Measurements from ENCODE around the gene GLP1R.

The GLP1R gene

DNA sequence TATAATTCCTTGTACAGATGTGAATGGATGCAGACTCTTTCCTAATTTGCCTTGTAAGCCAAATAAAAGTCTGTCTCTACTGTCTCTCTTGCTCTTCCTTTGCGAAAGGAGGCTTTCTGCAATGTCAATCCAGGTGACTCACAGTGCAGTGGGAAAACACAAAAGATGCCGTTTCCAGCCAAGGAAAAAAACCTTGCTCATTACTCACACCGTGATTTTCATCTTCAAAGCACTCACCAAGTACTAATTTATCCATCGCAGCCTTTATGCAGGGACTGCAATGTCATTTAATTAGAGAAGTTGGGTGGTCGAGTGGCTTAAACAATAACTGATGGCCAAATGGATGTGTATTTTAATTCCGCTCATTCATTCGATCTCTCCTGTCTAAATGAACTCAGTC lies 42.6 kb downstream of the GLP1R start:
- Histone ChIP-seq H3K4me1 (no peaks in the 10 kb centered on the region), H3K4me3 (ENCODE audit: low read depth, low read length) (no peak overlapping the region), H3K36me3 (no peaks in the 10 kb centered on the region), H3K9me3 (no peaks in the 10 kb centered on the region), H3K27me3 (peaks cover 8% of the 10 kb centered on the region)
- TF ChIP-seq, protein P1, sequence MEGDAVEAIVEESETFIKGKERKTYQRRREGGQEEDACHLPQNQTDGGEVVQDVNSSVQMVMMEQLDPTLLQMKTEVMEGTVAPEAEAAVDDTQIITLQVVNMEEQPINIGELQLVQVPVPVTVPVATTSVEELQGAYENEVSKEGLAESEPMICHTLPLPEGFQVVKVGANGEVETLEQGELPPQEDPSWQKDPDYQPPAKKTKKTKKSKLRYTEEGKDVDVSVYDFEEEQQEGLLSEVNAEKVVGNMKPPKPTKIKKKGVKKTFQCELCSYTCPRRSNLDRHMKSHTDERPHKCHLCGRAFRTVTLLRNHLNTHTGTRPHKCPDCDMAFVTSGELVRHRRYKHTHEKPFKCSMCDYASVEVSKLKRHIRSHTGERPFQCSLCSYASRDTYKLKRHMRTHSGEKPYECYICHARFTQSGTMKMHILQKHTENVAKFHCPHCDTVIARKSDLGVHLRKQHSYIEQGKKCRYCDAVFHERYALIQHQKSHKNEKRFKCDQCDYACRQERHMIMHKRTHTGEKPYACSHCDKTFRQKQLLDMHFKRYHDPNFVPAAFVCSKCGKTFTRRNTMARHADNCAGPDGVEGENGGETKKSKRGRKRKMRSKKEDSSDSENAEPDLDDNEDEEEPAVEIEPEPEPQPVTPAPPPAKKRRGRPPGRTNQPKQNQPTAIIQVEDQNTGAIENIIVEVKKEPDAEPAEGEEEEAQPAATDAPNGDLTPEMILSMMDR (IDR thresholded peaks at IDR 0.05; ENCODE audit: low read depth, low read length) = no peak
- DNase-seq = no peak

DNA sequence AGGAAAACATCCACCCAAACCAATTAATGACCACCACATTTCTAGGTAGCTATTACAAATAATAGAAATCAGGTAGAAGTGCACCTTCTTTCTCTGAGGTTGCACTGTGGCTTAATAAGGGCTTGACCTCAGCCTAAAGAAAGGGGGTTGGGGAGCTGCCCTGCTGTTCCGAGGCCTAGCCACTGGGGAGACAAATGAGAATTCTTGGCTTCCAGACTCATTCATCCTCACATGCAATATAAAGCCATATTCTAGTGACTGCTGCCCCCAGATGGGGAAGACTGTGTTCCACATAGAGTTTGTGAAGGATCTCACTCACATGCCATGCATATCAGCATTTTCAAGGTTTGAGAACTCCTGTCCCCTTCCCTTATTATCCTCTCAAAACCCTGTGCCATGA lies 43.5 kb downstream of the GLP1R start:
- Histone ChIP-seq H3K36me3 (no peaks in the 10 kb centered on the region), H3K27me3 (peaks cover 3% of the 10 kb centered on the region; the same call in 1 of the 2 replicates), H3K4me1 (no peaks in the 10 kb centered on the region), H3K4me3 (ENCODE audit: low read depth, low read length) (no peak overlapping the region), H3K9me3 (no peaks in the 10 kb centered on the region)
- DNase-seq = no peak
- TF ChIP-seq, protein P1 (IDR thresholded peaks at IDR 0.05; ENCODE audit: low read depth, low read length) = peak; percentile 16; the same call in 1 of the 2 replicates

DNA sequence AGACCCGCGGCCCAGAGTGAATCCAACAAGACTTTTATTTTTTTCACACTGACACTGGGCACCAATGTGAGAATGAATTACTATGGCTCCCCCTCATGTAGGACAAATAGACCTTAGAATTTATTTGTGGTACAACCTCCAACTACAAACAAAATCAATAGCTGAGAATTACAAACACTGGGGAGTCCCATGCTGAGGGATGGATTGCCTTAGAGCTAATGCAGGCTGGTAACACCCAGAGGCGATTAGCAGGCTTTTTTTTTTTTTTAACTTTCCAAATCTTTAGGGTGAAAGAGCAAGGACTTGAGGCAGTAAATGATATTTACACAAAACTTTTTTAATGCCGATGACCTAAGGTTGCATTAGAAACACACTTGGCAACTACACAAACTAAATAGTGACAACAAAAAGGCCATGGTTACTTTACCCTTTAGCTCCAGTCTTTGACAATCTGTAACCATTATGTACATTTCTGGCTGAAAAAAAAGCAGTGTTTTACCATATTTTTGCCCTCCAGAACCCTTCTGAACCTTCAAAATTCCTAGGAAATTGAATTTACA lies 44.6 kb downstream of the GLP1R start:
- Histone ChIP-seq H3K9me3 (no peaks in the 10 kb centered on the region), H3K4me1 (no peaks in the 10 kb centered on the region), H3K36me3 (no peaks in the 10 kb centered on the region), H3K27me3 (no peaks in the 10 kb centered on the region; the same call in 1 of the 2 replicates), H3K4me3 (ENCODE audit: low read depth, low read length) (no peak overlapping the region)
- TF ChIP-seq, protein P1 (IDR thresholded peaks at IDR 0.05; ENCODE audit: low read depth, low read length) = no peak
- no peak for DNase-seq

DNA sequence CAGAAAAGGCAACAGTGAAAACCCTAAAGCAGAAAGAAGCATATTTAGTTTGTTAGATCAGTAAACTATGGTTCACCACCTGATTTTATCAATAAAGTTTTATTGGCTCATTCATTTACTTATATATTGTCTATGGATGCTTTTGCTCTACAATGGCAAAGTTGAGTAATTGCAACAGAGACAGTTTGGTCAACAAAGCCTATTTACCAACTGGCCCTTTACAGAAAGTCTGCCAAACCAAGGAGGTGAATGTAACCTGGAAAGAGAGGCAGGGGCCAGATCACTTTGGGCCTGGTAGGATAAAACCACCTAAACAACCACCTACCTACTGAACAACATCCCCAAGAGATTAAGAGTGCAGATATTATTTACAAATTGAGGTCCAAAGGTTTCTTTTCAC lies 47.0 kb downstream of the GLP1R start:
- DNase-seq = no peak
- no peak overlapping the region for H3K4me3 ChIP-seq (ENCODE audit: low read depth, low read length)
- no peaks in the 10 kb centered on the region; the same call in 1 of the 2 replicates for H3K27me3 ChIP-seq
- no peaks in the 10 kb centered on the region for H3K4me1 ChIP-seq
- no peaks in the 10 kb centered on the region for H3K9me3 ChIP-seq
- H3K36me3 ChIP-seq = no peaks in the 10 kb centered on the region
- TF ChIP-seq, protein P1 (IDR thresholded peaks at IDR 0.05; ENCODE audit: low read depth, low read length) = no peak

DNA sequence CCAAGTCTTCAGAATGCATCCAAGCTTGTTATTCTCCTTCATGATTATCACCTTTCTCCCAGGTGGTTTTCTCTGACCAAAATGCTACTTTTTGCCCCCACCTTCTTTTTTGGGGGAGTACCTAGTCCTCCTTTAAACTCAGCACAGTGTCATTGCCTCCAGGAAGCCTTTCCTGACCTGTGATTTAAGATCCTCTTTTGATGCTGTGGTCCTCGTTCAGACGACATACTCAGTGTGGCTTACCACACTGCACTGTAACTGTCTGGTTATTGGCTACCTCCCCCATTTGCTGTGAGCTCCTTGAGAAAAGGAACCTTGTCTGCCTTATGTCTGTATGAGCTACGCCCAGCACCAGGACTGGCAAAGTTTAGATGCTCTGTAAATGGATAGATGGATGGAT lies 51.8 kb downstream of the GLP1R start:
- TF ChIP-seq, protein P1 (IDR thresholded peaks at IDR 0.05; ENCODE audit: low read depth, low read length) = no peak
- no peaks in the 10 kb centered on the region for H3K9me3 ChIP-seq
- H3K4me3 ChIP-seq (ENCODE audit: low read depth, low read length) = no peak overlapping the region
- H3K36me3 ChIP-seq = no peaks in the 10 kb centered on the region
- no peak for DNase-seq
- H3K4me1 ChIP-seq = no peaks in the 10 kb centered on the region
- no peaks in the 10 kb centered on the region for H3K27me3 ChIP-seq

DNA sequence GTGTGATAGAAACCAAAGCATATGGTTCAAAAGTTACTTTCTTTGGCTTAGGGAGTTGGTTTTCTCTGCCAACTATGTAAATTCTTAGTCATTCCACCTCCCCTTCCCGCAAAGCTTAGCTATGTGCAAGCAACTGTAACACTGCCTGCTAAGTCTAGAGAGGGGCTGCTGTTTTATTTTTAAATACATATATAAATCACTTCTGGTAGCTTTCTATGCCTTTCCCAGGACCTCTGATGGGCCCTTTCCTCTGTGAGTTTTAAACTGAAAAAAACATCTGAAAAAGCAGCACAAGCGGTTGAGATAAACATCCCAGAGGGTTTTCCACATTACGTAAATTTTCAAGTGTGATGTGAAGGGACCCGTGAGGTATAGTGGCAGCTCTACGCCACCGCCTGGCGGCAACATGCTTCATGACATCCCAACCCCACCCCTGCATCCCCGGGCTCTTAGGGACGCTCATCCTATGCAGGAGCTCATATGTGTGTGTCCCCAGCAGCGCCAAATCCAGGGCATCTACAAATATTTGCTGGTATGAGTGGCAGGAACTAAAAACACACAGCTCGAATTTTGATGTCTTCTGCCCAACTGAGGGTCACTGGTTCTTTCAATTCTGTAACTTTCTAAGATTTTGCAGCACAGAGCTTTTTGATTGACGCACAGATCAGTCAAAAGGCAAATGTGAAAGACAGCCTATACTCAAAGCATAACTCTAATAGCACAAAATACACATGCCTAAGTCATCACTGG lies 53.7 kb downstream of the GLP1R start:
- TF ChIP-seq, protein P1 (IDR thresholded peaks at IDR 0.05; ENCODE audit: low read depth, low read length) = no peak
- no peaks in the 10 kb centered on the region for H3K9me3 ChIP-seq
- no peak for DNase-seq
- no peak overlapping the region for H3K4me3 ChIP-seq (ENCODE audit: low read depth, low read length)
- H3K4me1 ChIP-seq = no peaks in the 10 kb centered on the region
- no peaks in the 10 kb centered on the region for H3K36me3 ChIP-seq
- H3K27me3 ChIP-seq = no peaks in the 10 kb centered on the region

All from BE2C (cell line).